ENCODE data around the gene FANCL. TPM values are rescaled to one million over a fixed set of nuclear protein-coding genes. Genes with fewer than 3 reads are reported as not detected.
A peak's percentile ranks its signal among the peaks of the same experiment; 100 is the strongest.

FANCL gene
- polyA plus RNA-seq, 2 of the 4 experiments (the other 2 are of a cell fraction): 34.1 to 68.8 TPM

- no peak for TF ChIP-seq KDM1A (IDR thresholded peaks at IDR 0.05; ENCODE audit: low read depth)
- TF ChIP-seq NFE2L2 (conservative IDR thresholded peaks at IDR 0.05; ENCODE audit: low read length): no peak
- peak; percentile 100 for TF ChIP-seq E2F6 (IDR thresholded peaks at IDR 0.05; ENCODE audit: borderline replicate concordance, low read depth)
- no peak for TF ChIP-seq CBX2 (IDR thresholded peaks at IDR 0.05; ENCODE audit: borderline replicate concordance, low read depth)
- no peak for TF ChIP-seq ZC3H11A (IDR thresholded peaks at IDR 0.05)
- no peak for TF ChIP-seq FOSL2 (IDR thresholded peaks at IDR 0.05)
- no peak for TF ChIP-seq FOSL2 (CRISPR knock-in tag; IDR thresholded peaks at IDR 0.05)
- no peak for TF ChIP-seq RARB (CRISPR knock-in tag; IDR thresholded peaks at IDR 0.05)
- TF ChIP-seq POLR2AphosphoS2 (conservative IDR thresholded peaks at IDR 0.05; ENCODE audit: low read length): no peak
- TF ChIP-seq BCL3 (IDR thresholded peaks at IDR 0.05): peak; percentile 92
- no peak for TF ChIP-seq CEBPB (IDR thresholded peaks at IDR 0.05)
- no peak for TF ChIP-seq HOXA7 (CRISPR knock-in tag; IDR thresholded peaks at IDR 0.05)
- no peak for TF ChIP-seq JUNB (IDR thresholded peaks at IDR 0.05)
- TF ChIP-seq HEYL (CRISPR knock-in tag; IDR thresholded peaks at IDR 0.05): no peak
- no peak for TF ChIP-seq HES2 (IDR thresholded peaks at IDR 0.05)
- no peak for TF ChIP-seq FOXS1 (CRISPR knock-in tag; IDR thresholded peaks at IDR 0.05)
- TF ChIP-seq ZFP36 (IDR thresholded peaks at IDR 0.05; ENCODE audit: borderline replicate concordance, partially characterized antibody): no peak
- no peak for TF ChIP-seq REST (IDR thresholded peaks at IDR 0.05)
- no peak for TF ChIP-seq NPAS2 (CRISPR knock-in tag; IDR thresholded peaks at IDR 0.05; ENCODE audit: borderline replicate concordance)
- no peak for TF ChIP-seq EP300 (IDR thresholded peaks at IDR 0.05)
- TF ChIP-seq ATOH8 (CRISPR knock-in tag; IDR thresholded peaks at IDR 0.05; ENCODE audit: low read depth): 0 out of 2 replicates have a peak, but pooled peaks have one; percentile 45
- TF ChIP-seq HOXB5 (CRISPR knock-in tag; IDR thresholded peaks at IDR 0.05): 0 out of 2 replicates have a peak, but pooled peaks have one; percentile 50
- peak; percentile 64 to 82; a peak in 4 of 5 replicates for TF ChIP-seq JUN (IDR thresholded peaks at IDR 0.05)
- TF ChIP-seq MAZ (IDR thresholded peaks at IDR 0.05; ENCODE audit: borderline replicate concordance, low read depth, low read length): no peak
Observed at GRCh38 chr2:58240670-58241545, at the start of gene FANCL (continued).

Data from A549 (cell line).